Activated T-helper 1 cell treated with Interleukin-2 at 50 U/mL for 16 hours (primary cell): Measurements from ENCODE around the gene TNS3.

Source experiments
- DNase-seq: peaks from one replicate; pipeline ENCODE4 v3.0.0-alpha.2; 2020; ENCODE audit warnings: low read depth

TNS3 gene

DNA sequence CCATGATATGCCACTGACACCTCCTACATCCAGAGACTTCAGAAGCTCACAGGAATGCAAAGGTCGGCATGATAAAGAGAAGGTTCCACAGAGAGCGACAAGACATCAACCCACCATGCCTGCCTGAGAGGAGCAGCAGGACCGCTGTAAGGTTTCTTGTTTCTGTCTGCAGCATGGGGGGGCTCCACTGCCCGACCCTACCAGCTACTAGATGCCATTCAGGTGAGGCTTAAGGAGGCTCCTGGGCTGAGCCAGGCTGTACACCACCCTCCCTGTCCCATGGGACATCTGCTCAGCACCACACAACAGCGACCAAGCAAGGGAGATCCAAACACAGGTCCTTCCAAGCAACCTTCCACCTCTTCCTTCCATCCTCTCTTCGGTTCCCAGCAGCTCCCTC is 234.6 kb downstream of the TNS3 start:
- DNase-seq: no peak

GRCh38 chr7:47346377-47346914 is 235.5 kb downstream of the TNS3 start:
- DNase-seq: no peak

DNA sequence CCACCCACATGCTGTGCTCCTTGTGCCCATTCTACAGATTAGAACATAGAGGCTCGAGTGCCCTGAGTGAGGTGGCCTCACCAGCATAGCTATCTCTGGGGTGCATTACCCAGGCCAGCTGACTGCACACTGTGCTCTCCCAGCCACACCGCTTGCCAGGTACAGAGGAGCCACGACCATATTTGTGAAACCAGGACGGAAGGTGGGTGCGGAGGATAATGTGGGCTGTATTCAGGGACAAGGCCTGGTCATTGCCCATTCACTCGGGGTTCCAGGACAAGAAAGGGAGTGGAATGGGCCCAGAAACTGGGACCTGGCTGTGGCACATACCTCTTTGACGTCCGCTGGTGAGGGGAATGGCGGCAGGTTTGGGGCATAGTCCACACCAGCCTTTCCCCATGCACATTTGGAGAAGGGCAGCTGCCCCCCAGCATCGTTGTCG is 236.0 kb downstream of the TNS3 start:
- DNase-seq: no peak

DNA sequence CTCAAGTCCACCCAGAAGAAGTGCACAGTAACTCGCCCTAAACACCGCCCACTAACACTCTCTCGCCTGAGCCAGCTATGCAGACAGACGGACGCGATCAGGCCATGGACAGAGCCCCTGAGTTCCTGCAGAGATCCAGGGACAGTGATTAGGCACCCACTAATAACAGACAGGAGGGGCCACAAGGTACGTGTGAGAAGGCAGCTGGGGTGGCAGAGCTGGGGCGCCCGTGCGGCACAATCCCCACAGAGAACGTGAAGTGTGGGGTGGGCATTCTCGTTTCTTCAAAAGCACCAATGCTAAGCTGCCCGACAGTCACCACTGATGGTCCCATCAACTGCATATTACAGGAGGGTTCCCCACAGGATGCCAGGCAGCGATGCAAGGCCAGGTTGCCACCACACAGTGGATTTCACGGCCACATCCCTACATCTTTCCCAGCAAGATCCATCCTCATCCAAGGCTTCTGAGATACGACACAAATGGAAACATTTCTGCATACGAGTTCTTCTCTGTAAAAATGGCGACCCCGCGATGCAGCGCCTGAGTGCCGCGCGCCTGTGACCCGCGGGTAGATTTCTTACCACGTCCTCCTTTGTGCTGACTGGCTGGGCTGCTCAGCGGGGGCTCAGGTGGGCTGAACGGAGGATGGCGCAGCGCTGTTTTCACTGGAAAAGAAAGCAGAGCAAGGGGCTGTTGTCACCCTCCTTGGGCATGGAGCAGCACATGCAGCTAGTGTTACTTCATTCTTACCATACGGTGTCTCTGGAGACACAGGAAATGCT is 237.5 kb downstream of the TNS3 start:
- DNase-seq: no peak

GRCh38 chr7:47343061-47343455 is 238.9 kb downstream of the TNS3 start:
- DNase-seq: no peak

DNA sequence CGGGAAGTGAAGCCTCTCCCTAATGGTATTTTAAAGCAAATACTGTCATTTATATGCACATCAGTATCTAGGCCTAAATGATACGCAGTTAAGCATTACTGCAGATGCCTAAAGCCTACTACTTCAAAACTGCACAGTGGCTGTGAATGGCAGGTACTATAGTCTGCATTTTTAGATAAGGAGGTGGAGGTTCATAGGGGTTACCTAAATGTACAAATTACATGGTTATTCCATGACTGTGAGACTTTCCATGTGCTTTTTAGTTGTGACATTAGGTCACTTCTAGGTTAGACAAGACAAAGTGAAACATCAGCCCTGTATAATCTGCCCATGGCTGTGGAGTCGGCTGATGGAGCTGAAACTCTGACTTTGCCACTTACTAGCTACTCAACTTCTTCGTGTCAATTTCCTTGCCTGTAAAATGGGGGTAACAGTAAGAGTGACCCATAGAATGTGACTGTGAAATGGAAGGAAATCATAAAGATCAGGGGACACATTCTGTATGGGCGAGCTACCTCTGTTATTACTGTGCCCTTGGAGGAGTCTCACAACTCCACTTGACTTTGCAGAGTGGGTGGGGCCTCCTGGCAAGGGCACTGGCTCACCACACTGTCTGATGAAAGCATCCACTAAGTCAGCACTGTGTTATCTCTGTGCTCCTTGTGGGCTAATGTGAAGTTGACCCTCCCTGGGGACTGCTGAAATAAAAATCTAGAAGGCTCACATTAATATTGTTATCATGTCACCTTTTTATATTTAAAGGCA is 239.4 kb downstream of the TNS3 start:
- no peak for DNase-seq

- DNase-seq: no peak
These were observed 241.4 kb downstream of the TNS3 start for GRCh38 chr7:47340517-47340916.

DNA sequence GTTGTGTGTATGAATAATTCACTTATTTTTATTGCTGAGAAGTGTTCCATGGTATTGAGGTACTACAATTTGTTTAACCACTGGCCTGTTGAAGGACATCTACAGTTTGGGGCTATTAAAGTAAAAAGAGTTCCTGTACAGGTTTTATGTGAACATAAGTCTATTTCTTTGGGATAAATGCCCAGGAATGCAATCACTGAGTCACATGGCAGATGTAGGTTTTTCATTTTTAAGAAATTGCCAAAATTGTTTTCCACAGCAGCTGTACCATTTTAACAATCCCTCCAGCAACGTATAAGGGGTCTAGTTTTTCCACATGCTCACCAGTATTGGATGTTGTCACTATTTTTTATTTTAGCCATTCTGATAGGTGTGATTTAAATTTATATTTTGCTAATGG is 243.9 kb downstream of the TNS3 start:
- no peak for DNase-seq

- DNase-seq: no peak
These were observed 244.4 kb downstream of the TNS3 start for GRCh38 chr7:47337531-47337930.

DNA sequence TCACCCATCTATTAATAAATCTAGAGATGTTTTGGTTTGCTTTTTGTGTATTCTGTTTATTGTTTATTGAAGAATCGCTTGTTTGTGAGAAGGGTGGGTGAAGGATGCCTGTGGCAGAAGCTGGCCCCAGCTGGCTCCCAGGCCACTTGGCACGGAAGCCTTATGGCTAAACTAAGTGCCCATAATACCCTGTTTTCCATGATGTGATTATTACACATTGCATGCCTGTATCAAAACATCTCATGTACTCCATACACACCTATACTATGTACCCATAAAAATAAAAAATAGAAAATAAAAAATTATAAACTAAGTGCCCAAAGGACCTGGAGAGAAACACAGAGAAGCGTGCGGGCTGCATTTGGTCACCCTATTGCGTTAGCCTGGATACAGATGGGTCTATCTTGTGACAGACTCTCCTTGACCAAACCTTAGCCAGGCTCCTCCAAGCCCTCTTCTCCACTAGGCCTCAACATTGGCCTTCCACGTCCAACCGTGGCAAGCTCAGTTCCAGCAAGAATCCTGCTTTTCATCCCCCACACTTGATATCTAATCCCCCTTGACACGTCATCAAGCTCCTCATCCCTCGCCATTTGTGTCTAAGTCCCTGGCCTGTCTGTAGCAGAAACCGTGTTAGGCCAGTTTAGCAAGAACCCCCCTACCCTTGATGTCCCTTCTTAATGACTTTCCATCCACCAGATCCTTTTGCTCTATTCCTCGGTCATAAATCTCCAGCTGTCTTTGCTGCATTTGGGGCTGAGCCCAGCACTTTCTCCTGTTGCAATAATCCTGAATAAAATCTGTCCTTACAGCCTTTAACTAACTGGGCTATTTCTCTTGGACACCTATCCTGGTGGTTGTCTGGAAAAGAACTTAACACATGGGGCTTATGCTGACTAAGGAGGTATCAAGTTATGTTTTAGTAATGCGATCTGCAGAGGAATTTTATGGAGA is 245.2 kb downstream of the TNS3 start:
- DNase-seq: no peak

DNA sequence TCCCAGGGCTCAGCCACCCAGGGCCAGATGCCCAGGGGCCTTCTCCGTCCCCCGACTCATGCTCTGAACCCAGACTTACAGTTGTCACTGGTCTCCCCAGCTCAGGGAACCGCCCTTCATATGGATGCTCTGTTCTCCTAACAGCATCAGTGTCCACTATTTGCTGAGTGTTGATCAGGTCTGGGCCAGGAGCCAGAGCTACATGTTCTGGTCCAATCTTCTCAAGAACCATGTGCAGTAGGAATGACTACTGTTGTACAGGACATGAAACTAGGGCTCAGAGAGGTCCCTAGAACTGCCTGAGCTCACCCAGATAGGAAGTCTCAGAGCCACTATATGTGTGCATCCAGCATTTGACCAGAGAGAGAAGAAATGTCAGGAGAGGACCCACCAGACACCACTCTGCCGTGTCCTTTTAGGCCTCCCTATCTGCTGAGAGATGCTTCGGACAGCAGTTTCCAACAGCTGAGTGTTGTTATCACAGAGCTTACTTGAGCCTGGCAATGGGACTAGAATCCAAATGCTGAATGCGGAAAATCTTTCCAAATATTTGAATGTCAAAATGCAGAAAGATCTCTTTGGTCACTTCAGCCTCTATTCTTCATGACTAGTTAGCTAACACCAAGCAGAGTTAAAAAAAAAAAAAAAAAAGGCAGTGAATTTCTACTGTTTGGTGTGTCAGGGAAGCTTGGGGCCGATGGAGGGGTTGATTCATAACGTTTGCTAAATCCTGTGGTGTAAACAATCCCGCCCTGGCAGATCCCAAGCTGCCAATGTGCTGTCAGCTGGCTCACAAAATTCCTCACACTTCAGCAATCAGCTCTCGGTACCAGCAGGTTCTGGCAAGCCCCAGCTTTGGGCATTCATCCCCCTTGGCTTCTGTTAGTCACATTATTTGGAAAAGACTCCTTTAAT is 246.1 kb downstream of the TNS3 start:
- DNase-seq: no peak

- DNase-seq: no peak
These were observed 246.8 kb downstream of the TNS3 start for GRCh38 chr7:47335071-47335470.

GRCh38 chr7:47333959-47334358 is 248.0 kb downstream of the TNS3 start:
- no peak for DNase-seq

- DNase-seq: no peak
These were observed 248.4 kb downstream of the TNS3 start for GRCh38 chr7:47333554-47333887.

- no peak for DNase-seq
These were observed 249.0 kb downstream of the TNS3 start for GRCh38 chr7:47332681-47333553.

GRCh38 chr7:47332213-47332612 is 249.7 kb downstream of the TNS3 start:
- DNase-seq: no peak

DNA sequence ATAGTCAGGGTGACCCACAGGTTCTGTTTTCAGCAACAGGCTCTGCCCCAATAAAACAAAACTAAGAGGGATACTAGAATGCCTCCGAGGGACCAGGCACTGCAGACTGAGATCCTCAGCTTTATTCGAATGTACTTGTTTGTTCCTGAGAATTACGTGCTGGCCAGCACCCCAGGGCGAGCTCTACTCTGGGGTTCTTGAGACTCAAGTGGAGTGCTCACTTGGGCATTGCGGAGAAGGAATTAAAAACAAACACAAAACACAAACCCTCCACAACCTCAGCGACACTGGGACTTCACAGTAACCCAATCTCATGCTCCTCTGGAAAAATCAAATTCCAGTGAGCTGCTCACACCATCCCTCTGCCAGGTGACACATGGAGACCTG is 250.7 kb downstream of the TNS3 start:
- no peak for DNase-seq

- DNase-seq: no peak
These were observed 251.2 kb downstream of the TNS3 start for GRCh38 chr7:47330561-47331178.

DNA sequence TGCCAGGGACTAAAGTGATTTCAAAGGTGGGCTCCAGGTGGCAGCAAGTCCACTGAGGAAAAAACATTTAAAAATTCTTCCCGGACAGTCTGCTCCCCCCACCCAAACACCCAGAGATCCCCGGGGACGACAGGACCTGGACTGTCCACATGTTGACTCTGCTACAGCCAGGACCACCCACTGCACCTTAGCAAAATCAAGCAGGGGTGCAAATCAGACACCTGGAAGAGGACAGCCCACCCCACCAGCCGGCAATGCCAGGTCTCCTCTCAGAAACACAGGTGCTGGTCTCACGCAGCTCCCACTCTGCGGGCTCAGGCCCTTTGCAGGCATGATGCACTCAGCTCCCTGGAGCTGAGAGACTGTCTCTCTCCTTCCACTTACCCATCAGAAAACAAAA is 251.9 kb downstream of the TNS3 start:
- DNase-seq: no peak
